Posterior vena cava (tissue), 2 donors: ENCODE data around the gene AR. TPM values are rescaled to one million over a fixed set of nuclear protein-coding genes. Genes with fewer than 3 reads are reported as not detected.

Experiments
- DNase-seq: peaks from one replicate; pipeline ENCODE4 v3.0.0-alpha.2; 2020; ENCODE audit warnings: low spot score
- intact Hi-C, 2 donors: fragments of 100-400 bp; cut with DNase I; formaldehyde crosslinking; loops; one replicate each; pipeline versions ENCODE4 v1.14.1 to v1.14.2; 2022 to 2023
- total RNA-seq, 2 donors: library from RNA; stranded (reverse); fragmentation: NEBNext Ultra II Directional; extraction: Animal tissue kit (Norgen Biotek cat#: 25700); gene quantifications; one replicate each; pipeline ENCODE4 v1.2.1, GENCODE V29; 2021
- donor health status: DM: yes; HTN: yes; CAD: no.
- donor health status: DM: yes; HTN: yes; CAD: no.

AR gene
- total RNA-seq, 2 donors from 2014 or later: 12.3 to 15.4 TPM

- DNase-seq: no peak
- intact Hi-C loops: no loop called here
Observed at GRCh38 chrX:67563469-67564448, 19.9 kb downstream of the AR start.

- intact Hi-C loops: no loop called here
- DNase-seq: no peak
Observed at GRCh38 chrX:67564475-67564874, 20.7 kb downstream of the AR start.

GRCh38 chrX:67568769-67569168 lies 24.9 kb downstream of the AR start:
- no peak for DNase-seq
- intact Hi-C loops: no loop called here

- no peak for DNase-seq
- intact Hi-C loops: no loop called here
Observed at GRCh38 chrX:67570839-67571238, 27.0 kb downstream of the AR start.

- intact Hi-C loops: no loop called here
Observed at GRCh38 chrX:67574696-67575095, 30.9 kb downstream of the AR start.

GRCh38 chrX:67582436-67582835 lies 38.6 kb downstream of the AR start:
- DNase-seq: no peak
- intact Hi-C loops: no loop called here

More at GRCh38 chrX:67574696-67575095, 30.9 kb downstream of the AR start:
- DNase-seq: no peak

- no peak for DNase-seq
- intact Hi-C loops: no loop called here
Observed at GRCh38 chrX:67583171-67583570, 39.4 kb downstream of the AR start.

- intact Hi-C loops: no loop called here
- DNase-seq: no peak
Observed at GRCh38 chrX:67585401-67585800, 41.6 kb downstream of the AR start.

GRCh38 chrX:67587946-67588624 lies 44.3 kb downstream of the AR start:
- intact Hi-C loops: no loop called here
- no peak for DNase-seq

- no peak for DNase-seq
Observed at GRCh38 chrX:67596839-67597790, 53.3 kb downstream of the AR start.

GRCh38 chrX:67599532-67599931 lies 55.7 kb downstream of the AR start:
- intact Hi-C loops: no loop called here
- no peak for DNase-seq

More at GRCh38 chrX:67596839-67597790, 53.3 kb downstream of the AR start:
- intact Hi-C loops: no loop called here

- DNase-seq: no peak
- intact Hi-C loops: no loop called here
Observed at GRCh38 chrX:67601771-67602170, 58.0 kb downstream of the AR start.

- no peak for DNase-seq
- intact Hi-C loops: no loop called here
Observed at GRCh38 chrX:67604979-67605703, 61.3 kb downstream of the AR start.

- DNase-seq: no peak
- intact Hi-C loops: no loop called here
Observed at GRCh38 chrX:67607466-67607865, 63.6 kb downstream of the AR start.

- intact Hi-C loops: no loop called here
- DNase-seq: no peak
Observed at GRCh38 chrX:67610282-67610681, 66.5 kb downstream of the AR start.

GRCh38 chrX:67612231-67612630 lies 68.4 kb downstream of the AR start:
- intact Hi-C loops: no loop called here
- no peak for DNase-seq

GRCh38 chrX:67613366-67613765 lies 69.5 kb downstream of the AR start:
- DNase-seq: no peak
- intact Hi-C loops: no loop called here

- DNase-seq: no peak
- intact Hi-C loops: no loop called here
Observed at GRCh38 chrX:67613996-67614395, 70.2 kb downstream of the AR start.

- DNase-seq: no peak
- intact Hi-C loops: no loop called here
Observed at GRCh38 chrX:67614423-67614822, 70.6 kb downstream of the AR start.
